HG03457 (cell line): ENCODE data around the gene ARHGEF39.
A peak's percentile ranks its signal among the peaks of the same experiment; 100 is the strongest.
"Not testable (repeated sequence)": the region's sequence is repeated elsewhere in the genome, so short reads cannot be mapped to it uniquely, and the experiment has no call there.

Source experiments
- ATAC-seq: cut with Tn5 transposase; IDR thresholded peaks from one replicate; pipeline ENCODE4 v1.9.1; 2021; ENCODE audit warnings: moderate number of reproducible peaks; ENCODE audit not compliant: unreplicated experiment

The ARHGEF39 gene

DNA sequence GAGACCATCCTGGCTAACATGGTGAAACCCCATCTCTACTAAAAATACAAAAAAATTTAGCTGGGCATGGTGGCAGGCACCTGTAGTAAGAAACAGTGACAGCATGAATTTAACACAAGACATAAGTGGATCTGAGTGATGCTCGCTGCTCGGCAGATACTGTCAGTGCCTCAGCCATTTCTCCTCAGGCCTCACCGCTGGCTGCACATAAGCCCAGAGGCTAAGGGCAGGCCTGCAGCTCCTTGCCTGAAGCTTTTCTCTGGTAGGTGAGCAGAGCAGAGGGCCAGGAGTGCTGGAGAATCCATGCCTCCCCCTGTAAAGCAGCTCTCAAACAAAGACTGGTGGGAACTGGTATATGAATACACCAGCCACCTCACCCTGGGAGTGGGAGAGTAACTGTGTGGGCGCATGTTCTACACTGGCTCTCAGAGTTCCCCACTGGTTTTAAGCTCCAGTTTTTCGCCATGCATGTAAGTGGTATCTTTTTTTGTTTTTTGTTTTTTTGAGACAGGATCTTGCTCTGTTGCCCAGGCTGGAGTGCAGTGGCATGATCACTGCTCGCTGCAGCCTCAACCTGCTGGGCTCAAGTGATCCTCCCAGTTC lies 36.5 kb downstream of the ARHGEF39 start:
- no peak for ATAC-seq

DNA sequence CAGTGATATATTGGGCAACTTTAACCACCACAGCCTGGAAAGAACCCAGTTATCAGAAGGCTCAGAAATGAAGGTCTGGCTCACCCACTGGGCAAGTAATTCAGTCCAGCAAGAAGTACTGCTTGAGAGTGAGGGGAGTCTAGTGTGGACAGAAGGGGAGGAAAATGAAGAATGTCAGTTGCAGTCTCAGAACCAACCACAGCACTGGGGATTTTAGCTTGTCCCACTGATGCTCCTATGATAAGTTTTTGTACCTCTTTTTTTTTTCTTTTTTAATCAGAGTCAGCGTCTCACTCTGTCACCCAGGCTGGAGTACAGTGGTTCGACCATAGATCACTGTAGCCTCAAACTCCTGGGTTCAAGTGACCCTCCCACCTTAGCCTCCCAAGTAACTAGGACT lies 37.4 kb downstream of the ARHGEF39 start:
- ATAC-seq = no peak

DNA sequence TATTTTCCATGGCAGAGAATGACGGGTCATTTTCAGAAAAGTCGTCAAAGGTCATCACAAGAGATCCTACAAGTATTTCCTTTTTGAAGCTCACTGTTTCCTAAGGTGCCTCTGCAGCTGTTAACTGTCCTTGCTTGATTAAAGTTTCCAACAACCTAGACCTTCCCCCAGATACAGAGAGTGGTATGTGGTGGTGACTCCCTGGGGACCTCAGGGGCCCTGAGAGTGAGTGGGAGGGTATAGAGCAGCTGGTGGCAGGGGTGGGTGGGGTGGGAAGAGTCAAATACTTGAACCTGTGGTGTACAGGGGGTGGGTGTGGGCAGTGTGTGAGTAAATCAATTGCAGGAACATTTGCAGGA lies 45.2 kb downstream of the ARHGEF39 start:
- ATAC-seq = peak; percentile 47

DNA sequence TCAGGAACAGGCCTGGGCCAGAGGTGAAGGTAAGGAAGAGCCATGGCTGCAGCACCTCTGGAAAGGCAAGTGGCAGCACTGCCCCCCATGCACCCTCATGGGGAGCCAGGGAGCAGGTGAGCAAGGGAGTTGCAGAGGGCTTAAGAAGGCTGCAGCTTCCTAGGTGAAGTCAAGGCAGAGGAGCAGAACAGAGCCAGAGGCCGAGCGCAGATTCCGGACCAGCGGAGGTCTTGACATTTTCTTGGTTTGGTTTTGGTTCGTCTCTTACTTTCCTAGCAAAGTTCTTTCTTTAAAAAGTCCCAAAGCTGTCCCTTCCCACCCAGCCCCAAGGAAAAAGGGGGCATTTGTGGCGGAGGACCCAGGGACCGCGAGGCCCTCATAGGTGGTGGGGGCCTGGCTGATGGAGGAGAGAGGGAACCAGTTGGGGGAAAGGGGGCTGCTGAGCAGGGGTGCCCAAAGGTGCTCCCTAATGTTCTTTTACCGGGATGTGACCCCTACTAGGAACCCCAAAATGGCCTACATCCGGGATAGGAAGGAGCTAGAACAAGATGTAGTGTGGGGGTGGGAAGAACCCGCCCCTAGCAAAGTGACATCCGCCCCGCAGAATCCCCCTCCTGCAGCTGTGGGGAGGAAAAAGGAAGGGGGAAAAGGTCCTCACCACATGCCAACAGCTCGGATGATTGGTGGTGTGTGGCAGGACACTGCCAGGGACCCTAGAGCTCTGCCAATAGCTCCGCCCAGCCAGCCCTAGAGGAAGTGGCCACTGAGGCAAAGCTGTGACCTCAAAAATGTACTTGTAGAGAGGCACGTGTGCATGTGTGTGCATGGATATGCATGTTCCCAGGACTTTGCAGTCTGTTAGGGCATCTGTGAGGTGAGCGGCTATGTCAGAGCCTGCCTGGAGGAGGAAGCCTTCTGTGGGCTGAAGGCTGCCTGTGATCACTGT lies 45.9 kb downstream of the ARHGEF39 start:
- peak; percentile 42 for ATAC-seq

DNA sequence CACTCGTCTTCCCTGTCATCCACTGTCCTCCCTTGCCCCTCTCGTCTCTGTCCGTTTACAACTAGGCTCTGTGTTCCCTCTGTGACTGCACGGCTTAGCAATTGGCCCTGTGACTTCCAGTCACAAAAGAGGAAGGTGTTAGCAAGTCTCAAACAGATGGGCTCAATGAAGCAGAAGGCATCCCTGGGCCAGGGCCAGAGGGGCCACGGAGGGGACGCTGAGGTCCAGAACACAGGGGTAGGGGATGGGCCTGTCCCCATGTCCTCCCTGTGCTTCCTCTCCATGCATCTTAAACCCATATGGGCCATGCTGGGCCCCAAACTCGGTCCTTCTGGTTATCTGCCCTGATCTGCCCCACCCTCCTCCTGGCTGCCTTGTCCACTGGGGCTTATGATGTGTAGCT lies 46.7 kb downstream of the ARHGEF39 start, which contains the start of gene CD72:
TSS of gene CD72 (minus strand) at position 89 of the 403 bp plus-strand sequence. CDS start 110 bp downstream, outside the sequence.
- no peak for ATAC-seq

DNA sequence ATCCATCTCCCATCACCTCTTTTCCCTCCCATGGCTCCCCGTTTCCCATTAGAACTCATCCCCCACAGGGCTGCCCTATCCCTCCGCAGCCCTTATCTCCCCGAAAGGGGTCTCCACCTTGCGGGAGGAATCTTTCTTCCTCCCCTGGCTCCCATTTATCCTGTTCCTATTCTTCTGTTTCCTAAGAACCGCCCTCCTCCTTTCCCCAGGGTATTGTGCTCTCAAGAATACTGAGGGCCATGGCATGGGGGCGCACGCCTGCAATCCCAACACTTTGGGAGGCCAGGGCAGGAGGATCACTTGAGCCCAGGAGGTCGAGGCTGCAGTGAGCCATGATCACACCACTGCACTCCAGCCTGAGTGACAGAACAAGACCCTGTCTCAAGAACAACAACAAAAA lies 47.4 kb downstream of the ARHGEF39 start:
- ATAC-seq = no peak

DNA sequence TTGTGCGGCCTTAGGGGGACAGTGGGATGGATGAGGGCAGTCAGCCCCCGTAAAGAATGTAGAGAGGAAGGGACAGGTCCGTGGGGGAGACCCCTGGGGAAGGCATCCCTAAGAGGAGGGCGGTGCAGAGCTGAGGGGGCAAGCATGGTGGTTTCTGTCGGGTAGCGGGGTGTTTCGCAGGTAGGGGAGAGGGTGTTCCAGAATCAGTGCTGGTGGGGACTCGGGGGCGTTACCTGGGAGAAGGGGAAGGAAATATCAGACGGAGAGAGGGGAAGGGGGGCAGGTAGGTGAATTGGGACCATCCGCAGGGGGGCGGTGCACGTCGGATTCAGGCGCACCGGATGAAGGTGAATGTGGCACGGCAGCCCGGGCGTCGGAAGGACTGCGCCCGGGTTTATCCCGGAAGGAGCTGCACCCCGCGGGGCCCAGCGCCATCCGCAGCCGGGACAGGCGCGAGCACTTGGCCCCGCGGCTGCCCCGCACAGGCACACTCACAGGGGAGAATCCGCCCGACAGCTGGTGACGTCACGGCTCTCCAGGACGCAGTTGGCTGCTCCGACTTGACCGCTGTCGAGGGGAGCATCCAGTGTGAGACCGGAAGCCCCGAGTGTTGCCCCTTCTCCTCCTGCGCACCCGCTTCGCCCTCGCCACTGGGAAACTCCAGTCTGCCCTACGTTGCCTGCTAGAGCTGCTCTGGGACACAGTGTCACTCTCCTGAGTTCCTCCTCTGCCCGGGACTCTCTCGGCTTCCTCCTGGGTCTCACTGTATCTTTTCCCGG lies 48.1 kb downstream of the ARHGEF39 start:
- ATAC-seq = no peak

DNA sequence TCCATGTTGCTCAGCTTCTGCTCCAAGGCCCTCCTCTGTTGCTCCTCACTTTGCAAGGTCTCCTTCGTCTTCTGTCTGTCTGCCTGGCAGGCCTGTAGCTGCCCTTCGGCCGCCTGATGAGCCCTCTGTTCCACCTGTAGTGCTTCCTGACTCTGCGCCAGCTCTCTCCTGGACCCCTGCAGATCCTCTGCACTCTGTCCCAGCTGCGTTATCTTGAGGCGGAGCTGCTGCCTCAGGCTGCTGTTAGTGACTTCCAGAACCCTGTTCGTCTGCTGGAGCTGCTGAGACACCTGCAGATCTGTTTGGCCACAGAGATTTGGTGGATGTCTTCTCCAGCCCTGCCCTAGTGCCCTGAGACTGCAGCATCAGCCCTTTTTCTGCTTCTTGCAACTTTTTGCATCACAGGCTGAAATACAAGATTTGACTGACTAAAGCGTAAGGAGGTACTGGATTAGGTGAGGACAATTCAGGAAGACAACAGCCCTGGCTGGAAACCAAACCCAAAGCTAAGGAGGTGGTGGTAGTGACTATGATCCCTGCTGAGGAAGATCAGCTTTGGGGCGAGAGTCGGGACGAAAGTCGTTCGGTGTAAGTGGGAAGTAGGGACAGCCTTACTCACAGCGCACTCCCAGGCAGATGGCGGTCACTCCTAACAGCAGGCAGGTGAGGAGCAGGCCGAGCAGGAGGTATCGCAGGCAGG lies 48.9 kb downstream of the ARHGEF39 start:
- ATAC-seq = no peak

DNA sequence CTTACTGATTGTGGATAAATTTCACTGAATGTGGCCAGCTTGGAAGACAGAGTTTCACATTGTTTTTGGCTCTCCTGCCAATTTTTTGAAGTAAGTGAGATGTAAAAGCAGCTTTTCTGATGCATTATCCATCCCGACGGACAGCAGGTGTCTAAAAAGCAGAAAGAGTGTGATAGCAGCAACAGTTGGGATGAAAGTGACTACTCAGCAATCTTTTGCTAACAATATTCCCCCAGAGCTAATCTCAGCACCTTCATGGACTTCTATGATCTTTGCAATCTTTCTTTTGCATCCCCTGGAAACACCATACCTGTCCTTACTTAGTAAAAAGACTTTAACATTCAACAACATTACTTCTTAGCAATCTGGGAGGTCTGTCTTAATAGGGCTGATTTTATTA lies 52.2 kb downstream of the ARHGEF39 start:
- ATAC-seq = no peak

DNA sequence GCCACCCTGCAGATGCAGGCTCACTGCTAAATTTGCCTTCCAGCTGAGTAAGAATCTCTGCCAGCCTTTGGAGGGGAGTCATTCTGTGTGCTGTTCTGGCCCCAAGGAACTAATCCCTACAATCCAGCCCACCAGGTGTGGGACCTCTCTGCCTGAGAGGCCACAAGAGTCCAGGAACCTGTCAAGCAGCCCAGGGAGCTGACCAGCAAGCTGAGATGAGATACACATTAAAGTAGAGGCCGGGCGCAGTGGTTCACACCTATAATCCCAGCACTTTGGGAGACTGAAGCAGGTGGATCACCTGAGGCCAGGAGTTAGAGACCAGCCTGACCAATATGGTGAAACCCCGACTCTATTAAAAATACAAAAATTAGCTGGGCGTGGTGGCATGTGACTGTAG lies 52.9 kb downstream of the ARHGEF39 start:
- ATAC-seq = not testable (repeated sequence)

DNA sequence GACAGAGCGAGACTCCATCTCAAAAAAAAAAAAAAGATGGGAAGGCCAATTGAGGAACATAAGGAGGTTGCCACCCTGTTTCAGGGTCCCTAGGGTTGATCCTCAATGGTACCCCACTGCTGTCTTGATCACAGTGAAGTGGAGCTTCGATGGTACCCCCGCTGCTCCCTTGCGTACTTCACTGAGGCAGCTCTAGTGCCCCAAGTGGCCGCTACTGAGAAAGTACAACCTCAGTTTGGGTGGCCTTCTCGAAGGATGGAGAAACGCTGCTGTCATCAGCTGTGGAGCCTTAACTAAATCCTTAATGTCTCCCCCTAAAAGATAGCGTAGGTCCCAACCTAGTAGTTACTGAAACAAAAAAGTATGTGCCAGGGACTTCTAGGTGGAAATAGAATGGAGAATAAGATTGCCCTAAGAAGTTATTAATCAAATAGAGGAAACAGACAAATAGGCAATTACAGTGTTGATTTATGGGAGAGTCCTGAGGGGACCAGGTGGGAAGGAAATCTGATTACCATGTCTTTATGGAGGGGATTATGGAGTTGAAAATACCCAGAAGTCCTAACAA lies 53.7 kb downstream of the ARHGEF39 start:
- ATAC-seq = no peak

DNA sequence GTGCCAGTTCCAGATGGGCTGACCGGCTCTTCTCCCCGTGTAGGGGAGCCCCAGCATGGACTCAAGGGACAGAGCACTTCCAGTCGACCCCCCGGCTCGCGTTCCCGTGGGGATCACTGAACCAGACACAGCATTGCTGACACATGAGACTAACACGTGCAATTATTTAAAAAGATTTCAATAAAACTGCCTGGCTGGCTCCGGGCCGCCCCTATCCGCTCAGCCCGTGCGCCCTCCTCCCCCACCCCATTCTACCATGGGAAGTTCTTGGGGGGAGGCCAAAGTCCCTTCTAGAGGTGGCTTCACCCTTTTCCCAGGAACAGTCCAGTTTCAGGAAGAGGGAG lies 55.2 kb downstream of the ARHGEF39 start:
- no peak for ATAC-seq
